Measurements from ENCODE around the gene MOB3B.

- TF ChIP-seq LEF1 (IDR thresholded peaks at IDR 0.05; ENCODE audit: borderline replicate concordance) = no peak
- TF ChIP-seq ELF4 (IDR thresholded peaks at IDR 0.05) = no peak
- TF ChIP-seq, protein P1, sequence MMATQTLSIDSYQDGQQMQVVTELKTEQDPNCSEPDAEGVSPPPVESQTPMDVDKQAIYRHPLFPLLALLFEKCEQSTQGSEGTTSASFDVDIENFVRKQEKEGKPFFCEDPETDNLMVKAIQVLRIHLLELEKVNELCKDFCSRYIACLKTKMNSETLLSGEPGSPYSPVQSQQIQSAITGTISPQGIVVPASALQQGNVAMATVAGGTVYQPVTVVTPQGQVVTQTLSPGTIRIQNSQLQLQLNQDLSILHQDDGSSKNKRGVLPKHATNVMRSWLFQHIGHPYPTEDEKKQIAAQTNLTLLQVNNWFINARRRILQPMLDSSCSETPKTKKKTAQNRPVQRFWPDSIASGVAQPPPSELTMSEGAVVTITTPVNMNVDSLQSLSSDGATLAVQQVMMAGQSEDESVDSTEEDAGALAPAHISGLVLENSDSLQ (IDR thresholded peaks at IDR 0.05) = no peak
- no peak for TF ChIP-seq SP1 (IDR thresholded peaks at IDR 0.05)
These were observed 59.2 kb downstream of the MOB3B start for GRCh38 chr9:27470291-27470856.
